Dermis microvascular lymphatic vessel endothelial cell (primary cell): ENCODE measurements around the gene SPRED2. TPM values are rescaled to one million over a fixed set of nuclear protein-coding genes. Genes with fewer than 3 reads are reported as not detected.
"Not testable (repeated sequence)": the region's sequence is repeated elsewhere in the genome, so short reads cannot be mapped to it uniquely, and the experiment has no call there.

Experiments used
- DNase-seq, 2 donors: peaks; one replicate each; pipeline versions ENCODE4 v3.0.0 to v3.0.0-alpha.2; 2010; ENCODE audit warnings: low read depth in 2 of 2
- total RNA-seq: library from RNA; depleted of rRNA; stranded (reverse); fragments of >200 nt; gene quantifications from 2 replicates; pipeline ENCODE4 v1.2.1, GENCODE V29; 2014

The SPRED2 gene
- total RNA-seq, 1 donor from 2014 or later: 1.5 TPM

- DNase-seq: no peak
Observed at GRCh38 chr2:65344182-65344581, 88.2 kb downstream of the SPRED2 start.

GRCh38 chr2:65343386-65343785 is 89.0 kb downstream of the SPRED2 start:
- DNase-seq: no peak

- DNase-seq: no peak
Observed at GRCh38 chr2:65340898-65341681, 91.3 kb downstream of the SPRED2 start.

GRCh38 chr2:65339648-65340047 is 92.8 kb downstream of the SPRED2 start:
- no peak for DNase-seq

GRCh38 chr2:65338830-65339495 is 93.4 kb downstream of the SPRED2 start:
- not testable (repeated sequence) for DNase-seq

- not testable (repeated sequence) for DNase-seq
Observed at GRCh38 chr2:65337915-65338314, 94.5 kb downstream of the SPRED2 start.

- DNase-seq: no peak
Observed at GRCh38 chr2:65334714-65335113, 97.7 kb downstream of the SPRED2 start.

- DNase-seq: no peak
Observed at GRCh38 chr2:65331336-65332025, 100.9 kb downstream of the SPRED2 start.

GRCh38 chr2:65329525-65329924 is 102.9 kb downstream of the SPRED2 start:
- peak; percentile 46 to 56 for DNase-seq

GRCh38 chr2:65326276-65326675 is 106.1 kb downstream of the SPRED2 start:
- no peak for DNase-seq

GRCh38 chr2:65325066-65325465 is 107.3 kb downstream of the SPRED2 start:
- DNase-seq: no peak

- no peak for DNase-seq
Observed at GRCh38 chr2:65320946-65321345, 111.5 kb downstream of the SPRED2 start.

- peak in 1 of 2 donors; percentile 15 for DNase-seq
Observed at GRCh38 chr2:65320042-65320725, 112.2 kb downstream of the SPRED2 start.

GRCh38 chr2:65319674-65320041 is 112.7 kb downstream of the SPRED2 start:
- no peak for DNase-seq

GRCh38 chr2:65319072-65319673 is 113.2 kb downstream of the SPRED2 start:
- no peak for DNase-seq

GRCh38 chr2:65317841-65318240 is 114.6 kb downstream of the SPRED2 start:
- DNase-seq: no peak

GRCh38 chr2:65317351-65317750 is 115.0 kb downstream of the SPRED2 start:
- not testable (repeated sequence) for DNase-seq

- no peak for DNase-seq
Observed at GRCh38 chr2:65316072-65316471, 116.3 kb downstream of the SPRED2 start.

- no peak for DNase-seq
Observed at GRCh38 chr2:65314801-65315441, 117.5 kb downstream of the SPRED2 start.

- DNase-seq: no peak
Observed at GRCh38 chr2:65313954-65314256, 118.5 kb downstream of the SPRED2 start.
